Lung (tissue), 12 donors: ENCODE data around the gene ZNF532. TPM values are rescaled to one million over a fixed set of nuclear protein-coding genes. Genes with fewer than 3 reads are reported as not detected.
A peak's percentile ranks its signal among the peaks of the same experiment; 100 is the strongest.

ENCODE experiments used
- ATAC-seq: fragments of 200-7000 bp; cut with Tn5 transposase; one replicate; pipeline ENCODE4 v1.9.1; 2020; ENCODE audit warnings: moderate number of reproducible peaks; ENCODE audit not compliant: insufficient read depth, low FRiP score
- DNase-seq, 3 donors: peaks; one replicate each; pipeline ENCODE4 v3.0.0-alpha.2; 2013 to 2017
- H3K27ac ChIP-seq, 2 donors: one replicate each; pipeline ENCODE4 v1.5.1; 2013; ENCODE audit warnings: mild to moderate bottlenecking in 2 of 2, moderate library complexity in 2 of 2, control low read depth in 1 of 2, inconsistent platforms in 1 of 2, low read depth in 1 of 2, low read length in 1 of 2
- H3K27me3 ChIP-seq, 3 donors: one replicate each; pipeline ENCODE4 v1.5.1; 2013; ENCODE audit warnings: low read length in 2 of 3; ENCODE audit not compliant: control insufficient read depth in 3 of 3, insufficient read depth in 3 of 3
- H3K36me3 ChIP-seq, 4 donors: one replicate each; pipeline ENCODE4 v1.5.1; 2013; ENCODE audit warnings: low read length in 4 of 4, mild to moderate bottlenecking in 1 of 4, moderate library complexity in 1 of 4; ENCODE audit not compliant: control insufficient read depth in 4 of 4, insufficient read depth in 4 of 4
- H3K4me1 ChIP-seq, 5 donors: one replicate each; pipeline ENCODE4 v1.5.1; 2013; ENCODE audit warnings: low read length in 5 of 5, mild to moderate bottlenecking in 2 of 5, moderate library complexity in 1 of 5; ENCODE audit not compliant: control insufficient read depth in 5 of 5, insufficient read depth in 5 of 5
- H3K4me3 ChIP-seq: one replicate; pipeline ENCODE4 v1.5.1; 2013; ENCODE audit warnings: mild to moderate bottlenecking, control low read depth, moderate library complexity
- H3K9ac ChIP-seq, 2 donors: one replicate each; pipeline ENCODE4 v1.5.1; 2013; ENCODE audit warnings: low read length in 2 of 2, control low read depth in 1 of 2; ENCODE audit not compliant: insufficient read depth in 1 of 2
- H3K9me3 ChIP-seq, 4 donors: one replicate each; pipeline ENCODE4 v1.5.1; 2013; ENCODE audit warnings: low read length in 3 of 4, mild to moderate bottlenecking in 1 of 4, moderate library complexity in 1 of 4; ENCODE audit not compliant: control insufficient read depth in 4 of 4, insufficient read depth in 3 of 4
- WGBS, 2 donors: extraction: QIAGEN DNeasy Blood & Tissue Kit; methylation state at CpG; one replicate each; pipeline ENCODE4 v1.1.7; 2013; 5-methylcytosine and 5-hydroxymethylcytosine counted together
- polyA plus RNA-seq, 2 donors: library from polyadenylated mRNA; stranded (reverse); fragments of 200-250 nt; gene quantifications; one replicate each; pipeline ENCODE4 v1.2.1, GENCODE V29; 2013
- total RNA-seq, 2 donors: library from RNA; depleted of rRNA in 1 of 2; stranded (reverse); fragments of >200 nt in 1 of 2; gene quantifications; one replicate each; pipeline ENCODE4 v1.2.1, GENCODE V29; 2014 to 2021
- TF ChIP-seq, protein P1 (sequence below): IDR thresholded peaks from 2 replicates; pipeline ENCODE4 v1.5.1; 2012; ENCODE audit warnings: mild to moderate bottlenecking; ENCODE audit errors: control extremely low read depth, extremely low read depth
- donor health status: control.
- donor health status: control.
- donor health status: Bipolar disorder and iron deficiency.
- donor health status: healthy.
- donor health status: DM: yes; HTN: yes; CAD: no.

Gene ZNF532
- total and polyA plus RNA-seq, 4 donors, result 12.3 to 128 (median 38.6) TPM

DNA sequence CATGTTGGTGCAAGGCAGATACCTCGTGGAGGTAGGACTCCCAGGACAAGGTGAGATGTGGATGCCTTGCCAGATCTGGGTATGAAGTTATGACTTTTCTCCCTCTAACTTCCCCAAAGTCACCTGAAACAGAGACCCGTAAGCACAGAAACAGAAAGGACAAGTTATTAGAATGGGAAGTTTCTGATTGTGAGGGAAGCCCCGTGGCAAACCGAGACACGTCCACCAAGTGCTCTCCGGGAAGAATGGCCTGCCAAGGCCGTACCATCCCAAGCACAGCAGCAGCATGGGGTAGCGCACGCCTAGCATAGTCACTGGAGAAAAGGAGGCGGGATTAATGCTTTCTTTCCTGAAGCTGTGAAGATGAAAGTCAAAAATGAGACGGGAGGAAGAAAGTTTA lies 110.6 kb downstream of the ZNF532 start:
- WGBS, 2 donors, result 35 to 39% methylated on average over 11 of the region's 11 CpGs
- Histone ChIP-seq H3K9me3 (no peaks in the 10 kb centered on the region), H3K27ac (peak overlapping the region in 1 of 2 donors; percentile 2), H3K27me3 (no peaks in the 10 kb centered on the region), H3K4me1 (peaks cover 0 to 4% (median 0%) of the 10 kb centered on the region in 5 donors), H3K4me3 (no peak overlapping the region), H3K36me3 (peaks cover 7 to 14% (median 10%) of the 10 kb centered on the region in 4 donors), H3K9ac (no peak overlapping the region)
- TF ChIP-seq, protein P1, sequence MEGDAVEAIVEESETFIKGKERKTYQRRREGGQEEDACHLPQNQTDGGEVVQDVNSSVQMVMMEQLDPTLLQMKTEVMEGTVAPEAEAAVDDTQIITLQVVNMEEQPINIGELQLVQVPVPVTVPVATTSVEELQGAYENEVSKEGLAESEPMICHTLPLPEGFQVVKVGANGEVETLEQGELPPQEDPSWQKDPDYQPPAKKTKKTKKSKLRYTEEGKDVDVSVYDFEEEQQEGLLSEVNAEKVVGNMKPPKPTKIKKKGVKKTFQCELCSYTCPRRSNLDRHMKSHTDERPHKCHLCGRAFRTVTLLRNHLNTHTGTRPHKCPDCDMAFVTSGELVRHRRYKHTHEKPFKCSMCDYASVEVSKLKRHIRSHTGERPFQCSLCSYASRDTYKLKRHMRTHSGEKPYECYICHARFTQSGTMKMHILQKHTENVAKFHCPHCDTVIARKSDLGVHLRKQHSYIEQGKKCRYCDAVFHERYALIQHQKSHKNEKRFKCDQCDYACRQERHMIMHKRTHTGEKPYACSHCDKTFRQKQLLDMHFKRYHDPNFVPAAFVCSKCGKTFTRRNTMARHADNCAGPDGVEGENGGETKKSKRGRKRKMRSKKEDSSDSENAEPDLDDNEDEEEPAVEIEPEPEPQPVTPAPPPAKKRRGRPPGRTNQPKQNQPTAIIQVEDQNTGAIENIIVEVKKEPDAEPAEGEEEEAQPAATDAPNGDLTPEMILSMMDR, result no peak
- ATAC-seq (no peak), DNase-seq (no peak)

DNA sequence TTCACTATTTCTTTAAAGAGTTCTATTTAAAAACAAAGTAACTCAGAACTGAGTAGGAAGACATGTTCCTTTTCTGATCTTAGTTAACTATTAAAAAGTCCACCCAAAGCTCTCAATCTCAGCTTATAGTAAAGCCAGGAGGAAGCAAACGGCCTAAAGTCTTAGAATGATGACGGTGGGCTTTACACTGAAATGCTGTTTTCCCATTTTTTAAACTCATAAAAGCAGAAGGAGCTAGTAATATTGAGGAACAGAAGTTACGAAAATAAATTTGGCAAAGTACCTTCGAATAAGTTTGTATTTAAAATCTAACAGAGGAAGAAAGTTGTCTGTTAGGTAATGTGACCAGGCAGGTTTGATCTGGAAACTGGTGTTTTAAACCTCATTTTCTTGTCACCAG lies 111.1 kb downstream of the ZNF532 start:
- no peak overlapping the region for H3K4me3 ChIP-seq
- no peaks in the 10 kb centered on the region for H3K9me3 ChIP-seq
- H3K36me3 ChIP-seq, result peaks cover 7 to 15% (median 12%) of the 10 kb centered on the region in 4 donors
- ATAC-seq, result no peak
- peaks cover 0 to 3% (median 0%) of the 10 kb centered on the region in 5 donors for H3K4me1 ChIP-seq
- no peak overlapping the region for H3K27ac ChIP-seq
- 17 to 42% methylated on average over 4 of the region's 4 CpGs for WGBS, 2 donors
- DNase-seq, result peak in 2 of 3 donors; percentile 17 to 22
- no peaks in the 10 kb centered on the region for H3K27me3 ChIP-seq
- H3K9ac ChIP-seq, result no peak overlapping the region
- TF ChIP-seq, protein P1, result no peak

GRCh38 chr18:58977223-58977622 lies 112.5 kb downstream of the ZNF532 start:
- ATAC-seq (no peak), DNase-seq (no peak)
- no peaks in the 10 kb centered on the region for H3K27me3 ChIP-seq
- WGBS, 2 donors, result 87 to 89% methylated on average over 10 of the region's 10 CpGs
- no peak overlapping the region for H3K27ac ChIP-seq
- peaks cover 11 to 26% (median 19%) of the 10 kb centered on the region in 4 donors for H3K36me3 ChIP-seq
- no peak overlapping the region for H3K9ac ChIP-seq
- H3K4me1 ChIP-seq, result peaks cover 0 to 2% (median 0%) of the 10 kb centered on the region in 5 donors
- H3K4me3 ChIP-seq, result no peak overlapping the region
- TF ChIP-seq, protein P1, result no peak
- H3K9me3 ChIP-seq, result no peaks in the 10 kb centered on the region

DNA sequence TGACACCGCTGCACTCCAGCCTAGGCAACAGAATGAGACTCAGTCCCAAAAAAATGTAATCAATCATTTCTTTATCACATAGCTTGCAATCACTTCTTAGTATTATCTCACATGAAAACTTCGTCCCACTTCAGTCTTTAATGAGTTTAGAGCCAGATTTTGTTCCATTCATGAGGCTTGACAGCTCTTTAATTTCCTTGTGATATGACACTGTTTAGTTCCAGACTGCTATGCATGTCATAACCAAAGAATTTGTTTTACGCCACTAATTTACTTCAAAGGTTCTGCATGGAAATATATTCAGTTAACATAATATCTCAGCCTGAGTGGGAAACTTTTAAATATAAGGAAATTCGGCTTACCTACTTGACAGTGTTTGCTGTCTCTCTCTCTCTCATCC lies 113.1 kb downstream of the ZNF532 start:
- H3K4me3 ChIP-seq, result no peak overlapping the region
- H3K4me1 ChIP-seq, result peaks cover 0 to 2% (median 0%) of the 10 kb centered on the region in 5 donors
- DNase-seq (no peak), ATAC-seq (no peak)
- no peak overlapping the region for H3K9ac ChIP-seq
- TF ChIP-seq, protein P1, result no peak
- no peaks in the 10 kb centered on the region for H3K9me3 ChIP-seq
- 81 to 87% methylated on average over 4 of the region's 4 CpGs for WGBS, 2 donors
- H3K27ac ChIP-seq, result no peak overlapping the region
- peaks cover 11 to 31% (median 20%) of the 10 kb centered on the region in 4 donors for H3K36me3 ChIP-seq
- no peaks in the 10 kb centered on the region for H3K27me3 ChIP-seq
